ENCODE data around the gene TTC19. TPM values are rescaled to one million over a fixed set of nuclear protein-coding genes. Genes with fewer than 3 reads are reported as not detected.
A peak's percentile ranks its signal among the peaks of the same experiment; 100 is the strongest.

TTC19 gene
- total and polyA plus RNA-seq, 8 donors = 12.6 to 1,106 (median 54.0) TPM

DNA sequence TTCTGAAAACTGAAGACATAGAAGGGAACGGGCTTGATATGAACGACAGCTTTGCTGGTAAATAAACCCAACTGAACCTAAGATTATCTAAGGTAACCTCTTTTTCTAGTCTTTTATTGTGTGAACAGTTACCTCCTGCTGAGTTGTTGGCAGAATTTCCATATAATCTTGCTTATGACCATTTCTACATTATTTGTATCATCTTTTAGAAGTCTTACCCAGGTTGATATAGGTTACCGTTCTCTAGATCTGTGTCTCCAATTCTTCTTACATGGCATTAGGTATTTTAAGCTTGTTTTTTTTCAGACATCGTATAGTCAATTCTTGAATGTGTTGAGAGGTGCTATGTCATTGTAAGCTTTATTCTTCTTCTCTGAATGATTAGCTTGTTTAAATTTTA lies 24.3 kb downstream of the TTC19 start:
- H3K36me3 ChIP-seq = peaks cover 36 to 88% (median 85%) of the 10 kb centered on the region in 4 donors

DNA sequence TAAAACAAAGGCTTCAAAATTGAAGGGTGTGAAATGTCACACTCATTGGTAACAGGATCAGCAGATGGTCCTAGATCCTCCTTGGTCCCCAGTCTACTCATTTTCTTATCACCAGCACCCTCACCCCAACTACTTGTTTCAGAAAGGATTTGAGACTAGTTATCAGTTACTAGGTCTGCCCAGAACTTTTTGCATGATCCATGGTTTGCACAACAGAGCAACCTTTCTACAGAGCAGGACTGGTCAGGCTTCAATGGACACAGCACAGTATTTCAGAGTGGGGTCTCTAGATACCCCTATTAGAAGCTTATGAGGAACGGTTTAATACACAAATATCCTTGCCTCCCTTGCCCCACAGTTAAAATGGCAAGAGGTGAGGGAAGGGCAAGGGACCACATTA lies 25.6 kb downstream of the TTC19 start:
- intact Hi-C loops (cut with DNase I; ENCODE audit: low total_unique reads) = no loop called here
- H3K27me3 ChIP-seq = no peaks in the 10 kb centered on the region
- 92 to 100% (median 96%) methylated on average over 1 of the region's 1 CpG for WGBS, 5 donors
- no peak overlapping the region for H3K27ac ChIP-seq
- H3K4me3 ChIP-seq = no peak overlapping the region
- no peak for DNase-seq
- no peak for TF ChIP-seq EP300 (IDR thresholded peaks at IDR 0.05)
- TF ChIP-seq, protein P1, sequence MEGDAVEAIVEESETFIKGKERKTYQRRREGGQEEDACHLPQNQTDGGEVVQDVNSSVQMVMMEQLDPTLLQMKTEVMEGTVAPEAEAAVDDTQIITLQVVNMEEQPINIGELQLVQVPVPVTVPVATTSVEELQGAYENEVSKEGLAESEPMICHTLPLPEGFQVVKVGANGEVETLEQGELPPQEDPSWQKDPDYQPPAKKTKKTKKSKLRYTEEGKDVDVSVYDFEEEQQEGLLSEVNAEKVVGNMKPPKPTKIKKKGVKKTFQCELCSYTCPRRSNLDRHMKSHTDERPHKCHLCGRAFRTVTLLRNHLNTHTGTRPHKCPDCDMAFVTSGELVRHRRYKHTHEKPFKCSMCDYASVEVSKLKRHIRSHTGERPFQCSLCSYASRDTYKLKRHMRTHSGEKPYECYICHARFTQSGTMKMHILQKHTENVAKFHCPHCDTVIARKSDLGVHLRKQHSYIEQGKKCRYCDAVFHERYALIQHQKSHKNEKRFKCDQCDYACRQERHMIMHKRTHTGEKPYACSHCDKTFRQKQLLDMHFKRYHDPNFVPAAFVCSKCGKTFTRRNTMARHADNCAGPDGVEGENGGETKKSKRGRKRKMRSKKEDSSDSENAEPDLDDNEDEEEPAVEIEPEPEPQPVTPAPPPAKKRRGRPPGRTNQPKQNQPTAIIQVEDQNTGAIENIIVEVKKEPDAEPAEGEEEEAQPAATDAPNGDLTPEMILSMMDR (IDR thresholded peaks at IDR 0.05) = no peak
- TF ChIP-seq POLR2A (IDR thresholded peaks at IDR 0.05) = no peak
- TF ChIP-seq POLR2AphosphoS5 (IDR thresholded peaks at IDR 0.05) = no peak
- peaks cover 0 to 17% (median 10%) of the 10 kb centered on the region in 4 donors for H3K4me1 ChIP-seq
- H3K36me3 ChIP-seq = peaks cover 47 to 90% (median 86%) of the 10 kb centered on the region in 4 donors
- no peaks in the 10 kb centered on the region for H3K9me3 ChIP-seq

More for the DNA sequence above, 24.3 kb downstream of the TTC19 start:
- 61 to 81% (median 66%) methylated on average over 4 of the region's 4 CpGs for WGBS, 5 donors
- H3K9me3 ChIP-seq = no peaks in the 10 kb centered on the region
- intact Hi-C loops (cut with DNase I; ENCODE audit: low total_unique reads) = no loop called here
- TF ChIP-seq EP300 (IDR thresholded peaks at IDR 0.05) (no peak), POLR2A (IDR thresholded peaks at IDR 0.05) (no peak), POLR2AphosphoS5 (IDR thresholded peaks at IDR 0.05) (no peak)
- TF ChIP-seq, protein P1 (IDR thresholded peaks at IDR 0.05) = no peak
- peaks cover 0 to 15% (median 10%) of the 10 kb centered on the region in 4 donors for H3K4me1 ChIP-seq
- DNase-seq = no peak
- H3K27ac ChIP-seq = no peak overlapping the region
- H3K27me3 ChIP-seq = no peaks in the 10 kb centered on the region
- H3K4me3 ChIP-seq = no peak overlapping the region

DNA sequence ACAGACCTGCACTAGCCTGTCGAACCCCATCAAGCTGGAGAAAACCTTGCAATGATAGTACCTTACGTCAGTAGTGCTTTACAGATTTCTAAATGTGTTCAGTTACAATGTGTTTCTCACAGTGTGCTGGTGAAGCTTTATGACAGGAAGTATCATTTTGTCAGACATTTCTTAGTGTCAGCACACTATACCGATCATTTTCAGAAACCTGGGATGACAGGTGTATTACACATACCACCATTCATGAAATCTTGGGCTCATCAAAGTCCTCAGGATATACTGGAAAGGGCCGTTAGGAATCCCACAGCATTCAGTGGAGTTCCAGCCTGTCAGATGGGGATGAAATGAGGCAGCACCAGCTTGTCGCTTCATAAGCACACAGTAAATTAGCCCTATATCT lies 27.3 kb downstream of the TTC19 start:
- H3K9me3 ChIP-seq = no peaks in the 10 kb centered on the region
- peaks cover 47 to 95% (median 91%) of the 10 kb centered on the region in 4 donors for H3K36me3 ChIP-seq
- no peak for TF ChIP-seq POLR2A (IDR thresholded peaks at IDR 0.05)
- intact Hi-C loops (cut with DNase I; ENCODE audit: low total_unique reads) = no loop called here
- peaks cover 0 to 17% (median 6%) of the 10 kb centered on the region in 4 donors for H3K4me1 ChIP-seq
- DNase-seq = no peak
- no peak overlapping the region for H3K4me3 ChIP-seq
- 89 to 95% (median 92%) methylated on average over 5 of the region's 5 CpGs for WGBS, 5 donors
- H3K27me3 ChIP-seq = no peaks in the 10 kb centered on the region
- H3K27ac ChIP-seq = peak overlapping the region in 2 of 5 donors; percentile 48 to 73

DNA sequence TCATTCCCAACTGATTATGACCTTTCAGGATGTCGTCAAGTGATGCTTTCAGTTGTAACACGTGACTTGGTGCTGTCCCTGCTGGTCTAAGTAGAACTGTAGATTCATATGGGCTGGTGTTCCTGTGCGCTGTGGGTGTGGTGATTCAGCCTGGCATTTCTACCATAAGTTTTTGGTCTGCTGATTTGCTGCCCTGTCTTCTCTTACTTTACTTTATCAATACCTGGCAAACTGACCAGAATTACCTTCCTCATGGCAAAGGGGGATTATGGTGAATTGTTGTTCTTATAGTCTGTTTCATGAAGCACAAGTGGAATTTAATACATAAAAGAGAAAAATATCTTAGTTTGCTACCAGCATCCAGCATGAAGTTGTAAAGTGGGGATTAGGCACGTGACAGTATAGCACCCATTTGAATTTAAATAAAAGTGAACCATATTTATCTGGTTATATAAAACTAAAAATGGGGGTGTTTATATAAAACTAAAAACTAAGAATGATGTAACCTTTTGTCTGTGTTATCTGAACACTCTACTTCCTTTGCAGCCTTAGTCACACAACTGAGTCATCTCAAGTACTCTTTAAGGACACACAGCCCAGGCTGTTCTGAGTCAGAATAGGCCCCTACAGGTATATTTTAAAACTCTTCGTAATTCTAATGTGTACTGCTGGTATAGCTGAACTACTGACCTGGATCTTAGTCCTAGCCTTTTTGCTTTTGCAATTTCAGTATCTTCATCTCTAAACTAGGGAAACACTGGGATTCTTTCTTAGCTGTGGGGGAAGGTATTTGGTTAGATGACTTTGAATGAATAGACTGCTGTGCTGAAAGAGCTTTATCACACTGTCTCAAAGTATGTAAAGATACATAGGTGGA lies 28.3 kb downstream of the TTC19 start:
- H3K9me3 ChIP-seq = no peaks in the 10 kb centered on the region
- H3K36me3 ChIP-seq = peaks cover 52 to 99% (median 96%) of the 10 kb centered on the region in 4 donors
- intact Hi-C loops (cut with DNase I; ENCODE audit: low total_unique reads) = no loop called here
- H3K4me1 ChIP-seq = peaks cover 0 to 17% (median 6%) of the 10 kb centered on the region in 4 donors
- peak overlapping the region in 4 of 5 donors; percentile 15 to 73 (median 54) for H3K27ac ChIP-seq
- H3K27me3 ChIP-seq = no peaks in the 10 kb centered on the region
- no peak overlapping the region for H3K4me3 ChIP-seq
- 71 to 81% (median 78%) methylated on average over 5 of the region's 5 CpGs for WGBS, 5 donors
- peak in 1 of 2 donors; percentile 20 for DNase-seq
- TF ChIP-seq, protein P1 (IDR thresholded peaks at IDR 0.05) = no peak
- peak in 1 of 3 donors; percentile 45 for TF ChIP-seq POLR2AphosphoS5 (IDR thresholded peaks at IDR 0.05)
